GM21576 (cell line): ENCODE measurements around the gene SF3A1.

ENCODE experiments used
- ATAC-seq: cut with Tn5 transposase; IDR thresholded peaks from one replicate; pipeline ENCODE4 v1.9.1; 2021; ENCODE audit warnings: mild to moderate bottlenecking, moderate library complexity; ENCODE audit not compliant: unreplicated experiment

Gene SF3A1

GRCh38 chr22:30305906-30306626 lies 50.6 kb downstream of the SF3A1 start:
- no peak for ATAC-seq

- ATAC-seq, result peak; percentile 41
These were observed 51.2 kb downstream of the SF3A1 start for GRCh38 chr22:30305519-30305905.

GRCh38 chr22:30304495-30305244 lies 52.0 kb downstream of the SF3A1 start:
- ATAC-seq, result no peak

- ATAC-seq, result no peak
These were observed 53.9 kb downstream of the SF3A1 start for GRCh38 chr22:30302810-30303138.

- no peak for ATAC-seq
These were observed 54.5 kb downstream of the SF3A1 start for GRCh38 chr22:30301995-30302809.

GRCh38 chr22:30299322-30299721 lies 57.4 kb downstream of the SF3A1 start:
- ATAC-seq, result no peak

GRCh38 chr22:30297991-30298701 lies 58.5 kb downstream of the SF3A1 start:
- ATAC-seq, result no peak

- no peak for ATAC-seq
These were observed 59.3 kb downstream of the SF3A1 start for GRCh38 chr22:30297276-30297990.

GRCh38 chr22:30296833-30297232 lies 59.9 kb downstream of the SF3A1 start:
- ATAC-seq, result no peak

GRCh38 chr22:30296324-30296723 lies 60.4 kb downstream of the SF3A1 start:
- no peak for ATAC-seq

GRCh38 chr22:30295576-30295975 lies 61.1 kb downstream of the SF3A1 start:
- no peak for ATAC-seq

GRCh38 chr22:30294830-30295229 lies 61.9 kb downstream of the SF3A1 start:
- no peak for ATAC-seq

GRCh38 chr22:30294066-30294465 lies 62.6 kb downstream of the SF3A1 start:
- ATAC-seq, result no peak

- ATAC-seq, result no peak
These were observed 63.7 kb downstream of the SF3A1 start for GRCh38 chr22:30293026-30293425.

GRCh38 chr22:30292069-30292970 lies 64.4 kb downstream of the SF3A1 start:
- no peak for ATAC-seq

GRCh38 chr22:30291058-30291892 lies 65.4 kb downstream of the SF3A1 start:
- no peak for ATAC-seq

- no peak for ATAC-seq
These were observed 66.2 kb downstream of the SF3A1 start for GRCh38 chr22:30290342-30291057.

- ATAC-seq, result peak; percentile 15
These were observed 66.7 kb downstream of the SF3A1 start for GRCh38 chr22:30289980-30290313.
